LNCaP clone FGC (cell line): Measurements from ENCODE around the gene M6PR.
"Not testable (repeated sequence)": the region's sequence is repeated elsewhere in the genome, so short reads cannot be mapped to it uniquely, and the experiment has no call there.

Experiments used
- DNase-seq: peaks from one replicate; pipeline ENCODE4 v3.0.0-alpha.2; 2011; ENCODE audit warnings: low read depth
- H3K4me3 ChIP-seq: 2 replicates; pipeline ENCODE4 v1.5.1; 2011; ENCODE audit warnings: mild to moderate bottlenecking, low read depth, low read length, control low read depth
- TF ChIP-seq, protein P1 (sequence below): IDR thresholded peaks from 2 replicates; pipeline ENCODE4 v1.5.1; 2012; ENCODE audit warnings: mild to moderate bottlenecking; ENCODE audit not compliant: control insufficient read depth, insufficient read depth; ENCODE audit errors: extremely low read depth

M6PR gene

DNA sequence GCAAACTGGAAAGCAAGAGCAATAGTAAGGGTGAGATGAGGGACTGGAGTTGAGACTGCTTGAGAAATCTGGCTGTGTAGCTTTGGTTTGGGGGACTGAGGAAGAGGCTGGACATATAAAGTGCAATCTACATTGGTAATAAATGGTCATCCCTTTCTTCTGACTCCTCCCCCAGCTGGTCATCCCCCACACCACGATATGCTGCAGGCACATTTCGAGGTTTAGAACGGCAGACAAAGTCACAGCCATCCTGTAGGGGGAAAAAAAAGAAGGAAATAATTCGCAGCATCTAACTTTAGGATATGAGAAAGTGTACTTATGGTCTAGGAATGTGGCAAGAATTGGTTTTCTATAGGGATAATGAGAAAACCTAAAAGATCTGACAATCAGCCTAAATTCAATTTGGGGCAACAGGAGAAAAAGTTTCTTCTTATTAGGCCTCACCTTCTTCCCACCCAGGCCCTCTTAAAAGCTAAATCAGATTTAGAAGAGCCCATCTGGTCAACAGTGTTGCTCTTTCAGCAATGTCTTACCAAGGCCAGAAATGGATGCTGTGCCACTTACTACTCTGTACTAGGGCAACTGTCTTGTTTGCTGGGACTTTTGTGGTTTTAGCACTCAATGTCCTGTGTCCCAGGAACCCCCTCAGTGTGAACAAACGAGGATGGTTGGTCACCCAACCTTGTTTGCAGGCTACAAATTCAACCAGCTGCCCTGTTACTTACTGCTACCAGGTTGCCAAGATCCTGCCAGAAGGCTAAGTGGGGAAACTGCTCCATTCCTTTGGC is 7.6 kb downstream of the M6PR start:
- H3K4me3 ChIP-seq, result no peak overlapping the region
- TF ChIP-seq, protein P1, sequence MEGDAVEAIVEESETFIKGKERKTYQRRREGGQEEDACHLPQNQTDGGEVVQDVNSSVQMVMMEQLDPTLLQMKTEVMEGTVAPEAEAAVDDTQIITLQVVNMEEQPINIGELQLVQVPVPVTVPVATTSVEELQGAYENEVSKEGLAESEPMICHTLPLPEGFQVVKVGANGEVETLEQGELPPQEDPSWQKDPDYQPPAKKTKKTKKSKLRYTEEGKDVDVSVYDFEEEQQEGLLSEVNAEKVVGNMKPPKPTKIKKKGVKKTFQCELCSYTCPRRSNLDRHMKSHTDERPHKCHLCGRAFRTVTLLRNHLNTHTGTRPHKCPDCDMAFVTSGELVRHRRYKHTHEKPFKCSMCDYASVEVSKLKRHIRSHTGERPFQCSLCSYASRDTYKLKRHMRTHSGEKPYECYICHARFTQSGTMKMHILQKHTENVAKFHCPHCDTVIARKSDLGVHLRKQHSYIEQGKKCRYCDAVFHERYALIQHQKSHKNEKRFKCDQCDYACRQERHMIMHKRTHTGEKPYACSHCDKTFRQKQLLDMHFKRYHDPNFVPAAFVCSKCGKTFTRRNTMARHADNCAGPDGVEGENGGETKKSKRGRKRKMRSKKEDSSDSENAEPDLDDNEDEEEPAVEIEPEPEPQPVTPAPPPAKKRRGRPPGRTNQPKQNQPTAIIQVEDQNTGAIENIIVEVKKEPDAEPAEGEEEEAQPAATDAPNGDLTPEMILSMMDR, result no peak
- DNase-seq, result no peak

- DNase-seq, H3K4me3 ChIP-seq: not testable (repeated sequence)
These were observed 11.5 kb downstream of the M6PR start for GRCh38 chr12:8937842-8938442.

- TF ChIP-seq, protein P1, result no peak
- no peak for DNase-seq
These were observed 12.7 kb downstream of the M6PR start for GRCh38 chr12:8936735-8937134.

DNA sequence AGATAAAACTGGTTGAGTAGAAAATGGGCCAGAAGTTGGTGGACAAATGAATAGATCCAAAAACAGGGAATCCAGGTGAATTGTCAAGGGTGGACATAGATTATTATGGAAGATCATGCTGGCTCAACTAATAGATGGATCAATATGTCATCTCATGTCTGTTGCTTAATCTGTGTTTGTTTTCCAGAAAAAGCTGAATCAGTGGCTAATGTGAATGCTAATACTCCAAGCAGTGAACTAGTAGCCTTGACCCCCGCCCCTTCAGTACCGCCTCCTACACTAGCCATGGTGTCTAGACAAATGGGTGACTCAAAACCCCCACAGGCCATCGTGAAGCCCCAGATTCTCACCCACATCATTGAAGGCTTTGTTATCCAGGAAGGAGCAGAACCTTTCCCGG is 15.4 kb downstream of the M6PR start:
- DNase-seq, H3K4me3 ChIP-seq: not testable (repeated sequence)

More at GRCh38 chr12:8936735-8937134, 12.7 kb downstream of the M6PR start:
- H3K4me3 ChIP-seq, result no peak overlapping the region

DNA sequence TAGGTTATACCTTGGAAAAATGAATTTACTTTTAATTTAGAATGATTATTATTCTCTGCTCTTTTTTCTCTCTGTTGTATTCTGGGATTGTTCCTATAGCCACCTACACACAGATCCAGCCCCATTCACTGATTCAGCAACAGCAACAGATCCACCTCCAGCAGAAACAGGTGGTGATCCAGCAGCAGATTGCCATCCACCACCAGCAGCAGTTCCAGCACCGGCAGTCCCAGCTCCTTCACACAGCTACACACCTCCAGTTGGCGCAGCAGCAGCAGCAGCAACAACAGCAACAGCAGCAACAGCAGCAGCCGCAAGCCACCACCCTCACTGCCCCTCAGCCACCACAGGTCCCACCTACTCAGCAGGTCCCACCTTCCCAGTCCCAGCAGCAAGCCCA is 17.0 kb downstream of the M6PR start:
- not testable (repeated sequence) for H3K4me3 ChIP-seq, DNase-seq

GRCh38 chr12:8930655-8931323 is 18.7 kb downstream of the M6PR start:
- DNase-seq, H3K4me3 ChIP-seq: not testable (repeated sequence)

- TF ChIP-seq, protein P1, result no peak
These were observed 26.9 kb downstream of the M6PR start for GRCh38 chr12:8922544-8922943.

DNA sequence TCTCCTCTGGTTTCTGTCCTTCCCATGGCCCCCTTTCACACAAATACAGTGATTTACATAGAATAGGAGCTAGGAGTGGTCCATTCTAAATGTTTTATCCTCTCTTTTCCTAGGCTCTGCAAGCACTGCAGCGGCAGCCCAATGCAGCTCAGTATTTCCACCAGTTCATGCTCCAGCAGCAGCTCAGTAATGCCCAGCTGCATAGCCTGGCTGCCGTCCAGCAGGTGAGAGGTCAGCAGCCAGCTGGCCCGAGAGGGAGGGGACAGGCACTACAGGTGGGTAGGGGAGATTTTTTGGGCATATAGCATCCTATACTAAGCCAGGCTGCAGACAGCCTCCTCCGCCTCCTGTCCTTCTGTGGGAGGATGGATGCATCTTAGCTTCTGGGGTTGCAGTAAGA is 29.8 kb downstream of the M6PR start:
- not testable (repeated sequence) for H3K4me3 ChIP-seq, DNase-seq

More at GRCh38 chr12:8922544-8922943, 26.9 kb downstream of the M6PR start:
- no peak overlapping the region for H3K4me3 ChIP-seq
- no peak for DNase-seq

DNA sequence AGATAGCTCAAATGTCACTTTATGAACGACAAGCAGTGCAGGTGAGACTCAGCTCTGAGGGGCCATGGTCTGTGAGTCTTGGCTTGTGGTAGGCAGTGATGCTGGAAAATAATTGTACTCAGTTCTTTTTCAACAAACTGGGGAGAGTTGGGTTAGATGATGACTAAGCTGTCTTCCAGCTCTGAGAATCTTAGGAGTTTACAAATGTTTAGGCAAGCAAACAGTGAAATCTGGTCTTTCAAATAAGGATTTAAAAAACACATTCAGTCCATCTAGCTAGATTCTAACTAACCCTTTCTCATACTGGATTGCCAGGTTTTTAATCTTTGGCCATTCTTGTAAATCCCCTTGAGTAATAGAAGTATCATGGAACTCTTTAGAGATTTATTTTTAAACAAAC is 31.7 kb downstream of the M6PR start:
- TF ChIP-seq, protein P1, result no peak
- DNase-seq, result no peak
- no peak overlapping the region for H3K4me3 ChIP-seq
